ENCODE results near the gene FCN3. TPM values are rescaled to one million over a fixed set of nuclear protein-coding genes. Genes with fewer than 3 reads are reported as not detected.

Gene FCN3
- total RNA-seq: 10 to 100 TPM in 2 of 4 donors, 1 to 10 TPM in 2; 2.9 to 16.6 (median 10.5) TPM

DNA sequence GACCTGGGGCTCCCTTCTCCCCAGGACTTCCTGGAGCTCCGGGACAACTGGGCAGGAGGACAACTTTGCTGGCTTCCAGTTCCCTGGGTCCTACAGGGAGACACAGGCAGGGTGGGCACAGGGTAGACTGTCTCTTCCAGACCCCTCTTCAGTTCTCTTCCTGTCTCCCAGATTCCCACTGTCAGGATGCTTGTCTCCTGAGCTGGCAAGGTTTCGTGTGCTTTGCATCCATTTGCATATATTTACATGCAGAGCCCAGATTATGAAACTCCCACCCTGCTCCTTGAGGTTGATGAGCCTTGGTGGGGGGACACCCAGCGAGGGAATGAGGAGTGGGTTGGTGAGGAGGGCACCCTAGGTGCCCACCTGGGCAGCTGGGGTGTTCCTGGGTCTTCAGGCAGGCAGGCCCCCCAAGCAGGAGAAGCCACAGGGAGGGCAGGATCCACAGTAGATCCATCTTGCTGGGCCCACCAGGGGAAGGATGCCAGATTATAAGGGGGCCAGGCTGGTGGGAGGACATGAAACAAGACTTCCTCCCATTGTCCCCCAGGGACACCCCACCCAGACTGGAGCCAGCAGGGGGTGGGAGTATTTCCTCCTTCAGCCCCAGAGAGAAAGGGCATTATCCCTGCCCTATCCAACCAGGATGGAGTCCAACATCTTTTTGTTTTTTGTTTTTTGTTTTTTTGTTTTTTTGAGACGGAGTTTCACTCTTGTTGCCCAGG is at the start of gene FCN3:
Gene FCN3, minus strand, starts transcription at position 463 of the 725 bp plus-strand sequence. Its CDS starts 6 bp downstream, at position 457.
- WGBS: 88% methylated on average over 4 of the region's 4 CpGs
- Histone ChIP-seq H3K27ac (replicated peaks in 1 of 4) (no peak within 1 kb of the TSS), H3K36me3 (no peaks in the 10 kb centered on the region), H3K4me3 (no peak within 1 kb of the TSS), H3K9me3 (no peaks in the 10 kb centered on the region), H3K27me3 (no peaks in the 10 kb centered on the region), H3K4me1 (peaks cover 0 to 8% (median under 1%) of the 10 kb centered on the region in 4 donors)
- DNase-seq (ENCODE audit: extremely low spot score): no peak
- intact Hi-C loops (cut with DNase I): no loop called here
- TF ChIP-seq POLR2A (IDR thresholded peaks at IDR 0.05; ENCODE audit: low read depth): no peak
- no peak for TF ChIP-seq EP300 (IDR thresholded peaks at IDR 0.05)
- TF ChIP-seq POLR2AphosphoS5 (IDR thresholded peaks at IDR 0.05): no peak

GRCh38 chr1:27423709-27424108 is 49.1 kb upstream of the FCN3 start:
- H3K27ac ChIP-seq (replicated peaks in 1 of 4): peak overlapping the region in 3 of 4 donors; percentile 28 to 84 (median 82)
- no peaks in the 10 kb centered on the region for H3K9me3 ChIP-seq
- 84% methylated on average over 4 of the region's 4 CpGs for WGBS
- H3K4me3 ChIP-seq: no peak overlapping the region
- no peaks in the 10 kb centered on the region for H3K27me3 ChIP-seq
- H3K36me3 ChIP-seq: peaks cover 0 to 28% (median 15%) of the 10 kb centered on the region in 4 donors
- no peak for DNase-seq (ENCODE audit: extremely low spot score)
- TF ChIP-seq POLR2A (IDR thresholded peaks at IDR 0.05; ENCODE audit: low read depth) (no peak), EP300 (IDR thresholded peaks at IDR 0.05) (no peak), POLR2AphosphoS5 (IDR thresholded peaks at IDR 0.05) (no peak)
- TF ChIP-seq, protein P1, sequence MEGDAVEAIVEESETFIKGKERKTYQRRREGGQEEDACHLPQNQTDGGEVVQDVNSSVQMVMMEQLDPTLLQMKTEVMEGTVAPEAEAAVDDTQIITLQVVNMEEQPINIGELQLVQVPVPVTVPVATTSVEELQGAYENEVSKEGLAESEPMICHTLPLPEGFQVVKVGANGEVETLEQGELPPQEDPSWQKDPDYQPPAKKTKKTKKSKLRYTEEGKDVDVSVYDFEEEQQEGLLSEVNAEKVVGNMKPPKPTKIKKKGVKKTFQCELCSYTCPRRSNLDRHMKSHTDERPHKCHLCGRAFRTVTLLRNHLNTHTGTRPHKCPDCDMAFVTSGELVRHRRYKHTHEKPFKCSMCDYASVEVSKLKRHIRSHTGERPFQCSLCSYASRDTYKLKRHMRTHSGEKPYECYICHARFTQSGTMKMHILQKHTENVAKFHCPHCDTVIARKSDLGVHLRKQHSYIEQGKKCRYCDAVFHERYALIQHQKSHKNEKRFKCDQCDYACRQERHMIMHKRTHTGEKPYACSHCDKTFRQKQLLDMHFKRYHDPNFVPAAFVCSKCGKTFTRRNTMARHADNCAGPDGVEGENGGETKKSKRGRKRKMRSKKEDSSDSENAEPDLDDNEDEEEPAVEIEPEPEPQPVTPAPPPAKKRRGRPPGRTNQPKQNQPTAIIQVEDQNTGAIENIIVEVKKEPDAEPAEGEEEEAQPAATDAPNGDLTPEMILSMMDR (IDR thresholded peaks at IDR 0.05): no peak
- intact Hi-C loops (cut with DNase I): no loop called here
- H3K4me1 ChIP-seq: peaks cover 64 to 100% (median 95%) of the 10 kb centered on the region in 4 donors

DNA sequence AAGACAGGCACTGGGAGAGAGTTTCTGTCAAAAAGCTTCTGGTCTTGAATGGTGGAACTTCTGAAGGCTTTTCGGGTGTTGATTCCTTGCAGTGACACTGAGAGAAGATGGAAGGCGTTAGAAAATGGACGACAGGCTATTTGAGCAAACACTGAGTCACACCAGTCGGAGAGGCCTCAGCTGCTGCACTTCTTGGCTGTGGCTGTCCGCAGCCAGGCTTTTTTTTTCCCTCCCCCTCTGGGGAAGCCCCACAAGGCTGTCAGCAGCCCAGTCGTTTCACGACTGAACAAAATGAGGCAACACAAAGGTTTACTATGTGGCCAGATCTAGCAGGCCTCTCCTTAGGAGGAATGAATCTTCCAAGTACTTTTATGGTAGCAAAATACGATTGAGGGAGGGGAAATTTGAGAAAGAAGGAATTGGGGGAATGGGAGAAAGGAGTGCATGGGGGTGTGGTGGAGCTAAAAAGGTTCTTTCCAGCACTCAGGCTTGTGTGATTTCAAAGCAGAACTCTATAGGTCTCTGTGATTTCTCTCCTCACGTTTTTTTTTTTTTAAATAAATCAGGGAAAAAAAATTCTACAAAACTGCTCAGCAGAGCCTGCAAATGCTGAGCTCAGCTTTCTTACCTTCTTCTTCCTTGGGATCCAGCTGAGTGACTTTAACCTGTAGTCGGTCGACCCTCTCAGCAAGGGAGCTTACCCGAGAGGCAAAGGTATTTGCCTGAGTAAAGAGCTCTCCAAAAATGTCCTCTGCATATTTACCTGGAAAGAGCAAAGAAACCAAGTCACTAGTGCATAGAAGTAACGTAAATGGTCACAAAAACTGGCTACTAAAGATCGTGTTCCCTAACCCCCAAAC is 43.9 kb upstream of the FCN3 start:
- peaks cover 50 to 87% (median 76%) of the 10 kb centered on the region in 4 donors for H3K4me1 ChIP-seq
- 17% methylated on average over 14 of the region's 14 CpGs for WGBS
- no peaks in the 10 kb centered on the region for H3K27me3 ChIP-seq
- no peak overlapping the region for H3K4me3 ChIP-seq
- intact Hi-C loops (cut with DNase I): loop anchor here (5.0 kb wide), 2 partner anchors 74 to 184 kb away; partner anchors contain the start of genes AHDC1 and WASF2
- peak; percentile 82 to 90 for TF ChIP-seq POLR2AphosphoS5 (IDR thresholded peaks at IDR 0.05)
- no peak for TF ChIP-seq POLR2A (IDR thresholded peaks at IDR 0.05; ENCODE audit: low read depth)
- H3K27ac ChIP-seq (replicated peaks in 1 of 4): peak overlapping the region; percentile 82 to 86 (median 85)
- no peak for DNase-seq (ENCODE audit: extremely low spot score)
- no peaks in the 10 kb centered on the region for H3K9me3 ChIP-seq
- H3K36me3 ChIP-seq: peaks cover 29 to 54% (median 38%) of the 10 kb centered on the region in 4 donors

DNA sequence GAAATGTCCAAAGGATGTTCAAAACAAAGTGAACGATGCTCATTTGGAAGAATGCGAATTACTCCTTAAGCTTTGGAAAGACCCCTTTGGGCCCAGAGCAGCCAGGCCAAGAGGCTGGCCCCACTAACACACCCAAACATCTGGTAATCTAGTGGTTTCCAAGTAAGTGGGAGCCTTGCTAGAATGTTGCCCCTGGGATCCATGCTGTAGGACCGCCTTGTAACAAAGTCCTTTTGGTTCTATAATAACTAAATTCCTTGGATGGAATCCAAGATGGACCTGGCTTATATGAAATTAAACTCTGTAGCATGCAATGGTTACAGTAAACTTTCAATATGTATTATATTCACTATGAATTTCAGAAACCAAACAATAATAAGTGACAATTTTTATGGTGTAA is 43.1 kb upstream of the FCN3 start:
- Histone ChIP-seq H3K4me3 (no peak overlapping the region), H3K27me3 (no peaks in the 10 kb centered on the region), H3K9me3 (no peaks in the 10 kb centered on the region), H3K4me1 (peaks cover 53 to 87% (median 75%) of the 10 kb centered on the region in 4 donors), H3K27ac (replicated peaks in 1 of 4) (peak overlapping the region; percentile 82 to 86 (median 85)), H3K36me3 (peaks cover 37 to 62% (median 47%) of the 10 kb centered on the region in 4 donors)
- WGBS: 69% methylated on average over 3 of the region's 3 CpGs
- DNase-seq (ENCODE audit: extremely low spot score): no peak
- intact Hi-C loops (cut with DNase I): loop anchor here (5.0 kb wide), 2 partner anchors 75 to 185 kb away; partner anchors contain the start of genes AHDC1 and WASF2
- TF ChIP-seq POLR2AphosphoS5 (IDR thresholded peaks at IDR 0.05) (no peak), POLR2A (IDR thresholded peaks at IDR 0.05; ENCODE audit: low read depth) (no peak), EP300 (IDR thresholded peaks at IDR 0.05) (no peak)
- TF ChIP-seq, protein P1 (IDR thresholded peaks at IDR 0.05): no peak

DNA sequence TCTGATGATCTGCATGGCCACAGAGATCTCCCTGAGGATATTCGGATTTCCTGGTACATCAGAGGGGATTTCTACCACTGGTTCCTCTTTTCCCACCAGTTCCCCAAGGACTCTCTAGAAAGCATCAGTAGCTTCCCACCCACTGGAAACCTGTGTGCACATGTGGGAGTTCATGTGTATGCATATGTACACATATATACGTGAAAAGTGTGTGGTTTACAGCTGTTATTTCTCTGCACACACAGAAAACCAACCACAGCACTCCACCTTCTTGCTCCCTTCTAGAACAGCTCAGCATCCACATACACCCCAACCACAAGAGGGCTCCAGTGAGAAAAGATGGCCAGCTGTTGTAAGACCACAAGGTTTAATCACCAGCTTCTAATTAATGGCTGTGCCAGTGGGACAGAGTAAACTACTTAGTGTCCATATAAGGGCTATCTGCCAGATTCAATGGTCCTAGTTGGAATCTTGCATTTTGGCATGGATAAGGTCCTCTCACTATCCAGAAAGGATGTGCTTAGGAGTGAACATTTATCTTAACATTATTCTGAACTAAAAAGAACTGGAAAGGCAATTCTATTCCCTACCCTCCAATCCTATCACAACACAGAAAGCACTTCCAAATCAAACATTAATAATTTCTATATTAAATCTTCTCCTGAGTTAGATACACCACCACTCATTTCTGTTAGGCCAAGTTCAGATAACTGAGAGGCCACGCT is 41.9 kb upstream of the FCN3 start:
- 78% methylated on average over 3 of the region's 3 CpGs for WGBS
- H3K4me1 ChIP-seq: peaks cover 51 to 75% (median 63%) of the 10 kb centered on the region in 4 donors
- peak overlapping the region; percentile 82 to 86 (median 85) for H3K27ac ChIP-seq (replicated peaks in 1 of 4)
- no peak overlapping the region for H3K4me3 ChIP-seq
- TF ChIP-seq, protein P1 (IDR thresholded peaks at IDR 0.05): peak; percentile 69 to 76 (median 73)
- no peak for TF ChIP-seq POLR2A (IDR thresholded peaks at IDR 0.05; ENCODE audit: low read depth)
- peak; percentile 33 to 50 for TF ChIP-seq POLR2AphosphoS5 (IDR thresholded peaks at IDR 0.05)
- H3K9me3 ChIP-seq: no peaks in the 10 kb centered on the region
- H3K27me3 ChIP-seq: no peaks in the 10 kb centered on the region
- DNase-seq (ENCODE audit: extremely low spot score): no peak
- intact Hi-C loops (cut with DNase I): loop anchor here (5.0 kb wide), 2 partner anchors 76 to 186 kb away; partner anchors contain the start of genes AHDC1 and WASF2
- H3K36me3 ChIP-seq: peaks cover 49 to 74% (median 59%) of the 10 kb centered on the region in 4 donors
